NCI-H2227 (cell line): ENCODE measurements around the gene CCDC50.
A peak's percentile ranks its signal among the peaks of the same experiment; 100 is the strongest.

Experiments used
- DNase-seq: peaks from one replicate; lab custom pipeline; 2025; ENCODE audit not compliant: unreplicated experiment; lab: John Stamatoyannopoulos, UW

CCDC50 gene

GRCh38 chr3:191316876-191317603 is 12.2 kb upstream of the CCDC50 start:
- no peak for DNase-seq

- no peak for DNase-seq
Observed at GRCh38 chr3:191320316-191320715, 8.9 kb upstream of the CCDC50 start.

- no peak for DNase-seq
Observed at GRCh38 chr3:191321019-191321767, 8.0 kb upstream of the CCDC50 start.

GRCh38 chr3:191324936-191325335 is 4.3 kb upstream of the CCDC50 start:
- no peak for DNase-seq

- no peak for DNase-seq
Observed at GRCh38 chr3:191327526-191327925, 1.7 kb upstream of the CCDC50 start.

GRCh38 chr3:191328383-191328961 is 722 bp upstream of the CCDC50 start:
- no peak for DNase-seq

- peak; percentile 59 for DNase-seq
Observed at GRCh38 chr3:191329654-191330529, 698 bp downstream of the CCDC50 start, which contains the start of gene UTS2B. Gene UTS2B (minus strand): TSS chr3:191330526. CDS start chr3:191282189, 48,337 bp downstream.

- no peak for DNase-seq
Observed at GRCh38 chr3:191330530-191331048, 1.4 kb downstream of the CCDC50 start.

- no peak for DNase-seq
Observed at GRCh38 chr3:191331388-191331787, 2.2 kb downstream of the CCDC50 start.

GRCh38 chr3:191333298-191333880 is 4.2 kb downstream of the CCDC50 start:
- DNase-seq = no peak

- no peak for DNase-seq
Observed at GRCh38 chr3:191334346-191334893, 5.2 kb downstream of the CCDC50 start.

GRCh38 chr3:191336833-191337232 is 7.6 kb downstream of the CCDC50 start:
- DNase-seq = no peak

GRCh38 chr3:191338177-191338488 is 8.9 kb downstream of the CCDC50 start:
- DNase-seq = no peak

- no peak for DNase-seq
Observed at GRCh38 chr3:191339316-191339917, 10.2 kb downstream of the CCDC50 start.

GRCh38 chr3:191340351-191340750 is 11.2 kb downstream of the CCDC50 start:
- DNase-seq = no peak

GRCh38 chr3:191340966-191341365 is 11.8 kb downstream of the CCDC50 start:
- DNase-seq = no peak

- DNase-seq = no peak
Observed at GRCh38 chr3:191342006-191342405, 12.8 kb downstream of the CCDC50 start.

GRCh38 chr3:191342411-191342810 is 13.2 kb downstream of the CCDC50 start:
- no peak for DNase-seq

- DNase-seq = no peak
Observed at GRCh38 chr3:191343115-191343514, 13.9 kb downstream of the CCDC50 start.

GRCh38 chr3:191343913-191344312 is 14.7 kb downstream of the CCDC50 start:
- no peak for DNase-seq
